SK-N-SH (cell line): ENCODE results near the gene LTBP1.

Experiments
- CTCF ChIP-seq: fragments of 200-600 bp; sonication (generic); IDR thresholded peaks from 2 replicates; pipeline ENCODE4 v1.6.1; 2017; ENCODE audit warnings: antibody characterized with exemption, mild to moderate bottlenecking, moderate library complexity
- EP300 ChIP-seq, 2 experiments: IDR thresholded peaks; 2 replicates each; pipeline versions ENCODE4 v1.4.0 to v1.6.1; 2012; ENCODE audit warnings: borderline replicate concordance in 1 of 2, low read depth in 1 of 2, low read length in 1 of 2
- EZH2phosphoT487 ChIP-seq: fragments of 200-600 bp; sonication (generic); IDR thresholded peaks from 2 replicates; pipeline ENCODE4 v1.6.1; 2017; ENCODE audit warnings: low read depth, mixed run types, mild to moderate bottlenecking, antibody characterized with exemption, moderate library complexity, borderline replicate concordance
- FOXJ3 ChIP-seq: sonication (generic); formaldehyde crosslinking; IDR thresholded peaks from 2 replicates; pipeline ENCODE4 v1.5.1; 2020; ENCODE audit warnings: mild to moderate bottlenecking, missing genetic modification reagents
- JUND ChIP-seq: IDR thresholded peaks from 2 replicates; pipeline ENCODE4 v1.4.0; 2012
- POLR2AphosphoS5 ChIP-seq: IDR thresholded peaks from 2 replicates; pipeline ENCODE4 v1.6.1; 2012; ENCODE audit warnings: low read depth, low read length
- RAD21 ChIP-seq: IDR thresholded peaks from 2 replicates; pipeline ENCODE4 v1.6.1; 2012; ENCODE audit warnings: mild to moderate bottlenecking, low read length
- RCOR1 ChIP-seq: fragments of 150-350 bp; IDR thresholded peaks from 2 replicates; pipeline ENCODE4 v1.6.1; 2017; ENCODE audit warnings: antibody characterized with exemption, low read length
- SIN3A ChIP-seq: IDR thresholded peaks from 2 replicates; pipeline ENCODE4 v1.6.1; 2012; ENCODE audit warnings: low read depth, mild to moderate bottlenecking, low read length, moderate library complexity, borderline replicate concordance
- TEAD4 ChIP-seq: IDR thresholded peaks from 2 replicates; pipeline ENCODE4 v1.4.0; 2012; ENCODE audit warnings: mild to moderate bottlenecking, borderline replicate concordance; ENCODE audit not compliant: insufficient read depth
- TF ChIP-seq, protein P1 (sequence below): fragments of 150-350 bp; IDR thresholded peaks from 2 replicates; pipeline ENCODE4 v1.6.1; 2017; ENCODE audit warnings: antibody characterized with exemption, low read length, low read depth, borderline replicate concordance
- TF ChIP-seq, protein P2 (sequence below): IDR thresholded peaks from 2 replicates; pipeline ENCODE4 v1.6.1; 2012; ENCODE audit warnings: mild to moderate bottlenecking, low read depth, low read length, moderate library complexity
- TF ChIP-seq, protein P3 (sequence below): fragments of 150-350 bp; IDR thresholded peaks from 2 replicates; pipeline ENCODE4 v1.6.1; 2016; ENCODE audit warnings: mild to moderate bottlenecking, low read depth, low read length

DNA sequence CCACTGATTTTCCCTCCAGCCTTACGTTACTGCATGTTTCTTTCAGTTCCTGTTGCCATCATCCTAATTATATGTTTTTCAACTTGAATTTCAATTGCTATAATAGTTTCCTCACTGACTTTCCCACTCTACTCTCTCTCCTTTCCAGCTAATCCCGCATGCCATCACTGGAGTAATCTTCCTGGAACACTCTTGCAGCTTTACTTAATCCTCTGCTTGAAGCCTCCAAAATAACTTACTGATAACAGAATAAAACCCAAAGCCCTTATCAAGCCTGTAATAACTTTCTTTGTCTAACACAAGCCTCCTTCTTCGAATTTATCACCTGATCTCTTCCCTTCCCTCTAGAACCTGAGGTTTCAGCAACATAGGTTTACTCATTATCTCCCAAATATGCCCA, 237.3 kb downstream of the LTBP1 start:
- TF ChIP-seq CTCF (no peak), EP300 (IDR thresholded peaks at IDR 0.05; ENCODE audit: borderline replicate concordance in 1 of 2, low read depth in 1 of 2, low read length in 1 of 2) (no peak), POLR2AphosphoS5 (no peak), SIN3A (no peak), FOXJ3 (CRISPR knock-in tag) (no peak), EZH2phosphoT487 (no peak), RCOR1 (no peak), TEAD4 (no peak), JUND (no peak), RAD21 (no peak)
- TF ChIP-seq, protein P1, sequence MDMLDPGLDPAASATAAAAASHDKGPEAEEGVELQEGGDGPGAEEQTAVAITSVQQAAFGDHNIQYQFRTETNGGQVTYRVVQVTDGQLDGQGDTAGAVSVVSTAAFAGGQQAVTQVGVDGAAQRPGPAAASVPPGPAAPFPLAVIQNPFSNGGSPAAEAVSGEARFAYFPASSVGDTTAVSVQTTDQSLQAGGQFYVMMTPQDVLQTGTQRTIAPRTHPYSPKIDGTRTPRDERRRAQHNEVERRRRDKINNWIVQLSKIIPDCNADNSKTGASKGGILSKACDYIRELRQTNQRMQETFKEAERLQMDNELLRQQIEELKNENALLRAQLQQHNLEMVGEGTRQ, result no peak
- TF ChIP-seq, protein P2, sequence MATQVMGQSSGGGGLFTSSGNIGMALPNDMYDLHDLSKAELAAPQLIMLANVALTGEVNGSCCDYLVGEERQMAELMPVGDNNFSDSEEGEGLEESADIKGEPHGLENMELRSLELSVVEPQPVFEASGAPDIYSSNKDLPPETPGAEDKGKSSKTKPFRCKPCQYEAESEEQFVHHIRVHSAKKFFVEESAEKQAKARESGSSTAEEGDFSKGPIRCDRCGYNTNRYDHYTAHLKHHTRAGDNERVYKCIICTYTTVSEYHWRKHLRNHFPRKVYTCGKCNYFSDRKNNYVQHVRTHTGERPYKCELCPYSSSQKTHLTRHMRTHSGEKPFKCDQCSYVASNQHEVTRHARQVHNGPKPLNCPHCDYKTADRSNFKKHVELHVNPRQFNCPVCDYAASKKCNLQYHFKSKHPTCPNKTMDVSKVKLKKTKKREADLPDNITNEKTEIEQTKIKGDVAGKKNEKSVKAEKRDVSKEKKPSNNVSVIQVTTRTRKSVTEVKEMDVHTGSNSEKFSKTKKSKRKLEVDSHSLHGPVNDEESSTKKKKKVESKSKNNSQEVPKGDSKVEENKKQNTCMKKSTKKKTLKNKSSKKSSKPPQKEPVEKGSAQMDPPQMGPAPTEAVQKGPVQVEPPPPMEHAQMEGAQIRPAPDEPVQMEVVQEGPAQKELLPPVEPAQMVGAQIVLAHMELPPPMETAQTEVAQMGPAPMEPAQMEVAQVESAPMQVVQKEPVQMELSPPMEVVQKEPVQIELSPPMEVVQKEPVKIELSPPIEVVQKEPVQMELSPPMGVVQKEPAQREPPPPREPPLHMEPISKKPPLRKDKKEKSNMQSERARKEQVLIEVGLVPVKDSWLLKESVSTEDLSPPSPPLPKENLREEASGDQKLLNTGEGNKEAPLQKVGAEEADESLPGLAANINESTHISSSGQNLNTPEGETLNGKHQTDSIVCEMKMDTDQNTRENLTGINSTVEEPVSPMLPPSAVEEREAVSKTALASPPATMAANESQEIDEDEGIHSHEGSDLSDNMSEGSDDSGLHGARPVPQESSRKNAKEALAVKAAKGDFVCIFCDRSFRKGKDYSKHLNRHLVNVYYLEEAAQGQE, result no peak
- TF ChIP-seq, protein P3, sequence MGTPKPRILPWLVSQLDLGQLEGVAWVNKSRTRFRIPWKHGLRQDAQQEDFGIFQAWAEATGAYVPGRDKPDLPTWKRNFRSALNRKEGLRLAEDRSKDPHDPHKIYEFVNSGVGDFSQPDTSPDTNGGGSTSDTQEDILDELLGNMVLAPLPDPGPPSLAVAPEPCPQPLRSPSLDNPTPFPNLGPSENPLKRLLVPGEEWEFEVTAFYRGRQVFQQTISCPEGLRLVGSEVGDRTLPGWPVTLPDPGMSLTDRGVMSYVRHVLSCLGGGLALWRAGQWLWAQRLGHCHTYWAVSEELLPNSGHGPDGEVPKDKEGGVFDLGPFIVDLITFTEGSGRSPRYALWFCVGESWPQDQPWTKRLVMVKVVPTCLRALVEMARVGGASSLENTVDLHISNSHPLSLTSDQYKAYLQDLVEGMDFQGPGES, result no peak
